Uterus (tissue), 4 donors: Measurements from ENCODE around the gene TRABD. TPM values are rescaled to one million over a fixed set of nuclear protein-coding genes. Genes with fewer than 3 reads are reported as not detected.

Source experiments
- DNase-seq, 2 donors: peaks; one replicate each; pipeline ENCODE4 v3.0.0-alpha.2; 2019 to 2020
- H3K27ac ChIP-seq, 2 donors: fragments of 200-600 bp; sonication (generic); 1 replicate in 1 of 2; 2 replicates in 1 of 2; pipeline ENCODE4 v1.5.1; 2016 to 2018
- H3K27me3 ChIP-seq, 2 donors: fragments of 200-600 bp; sonication (generic); one replicate each; pipeline ENCODE4 v1.5.1; 2018 to 2019; ENCODE audit warnings: control low read depth in 1 of 2
- H3K36me3 ChIP-seq, 2 donors: fragments of 200-600 bp; sonication (generic); one replicate each; pipeline ENCODE4 v1.5.1; 2019; ENCODE audit warnings: control low read depth in 1 of 2
- H3K4me1 ChIP-seq, 2 donors: fragments of 200-600 bp; sonication (generic); one replicate each; pipeline ENCODE4 v1.5.1; 2018 to 2019; ENCODE audit warnings: control low read depth in 1 of 2
- H3K4me3 ChIP-seq, 2 donors: fragments of 200-600 bp; sonication (generic); 1 replicate in 1 of 2; 2 replicates in 1 of 2; pipeline ENCODE4 v1.5.1; 2018 to 2019; ENCODE audit warnings: mild to moderate bottlenecking in 1 of 2
- H3K9me3 ChIP-seq, 2 donors: fragments of 200-600 bp; sonication (generic); one replicate each; pipeline ENCODE4 v1.5.1; 2019; ENCODE audit warnings: control low read depth in 1 of 2
- CTCF ChIP-seq, 4 experiments: fragments of 200-600 bp in 2 of 4; fragments of 450-650 bp in 2 of 4; sonication (generic) in 2 of 4; IDR thresholded peaks; one replicate each; pipeline ENCODE4 v1.5.1; 2016 to 2019; ENCODE audit warnings: antibody characterized with exemption in 4 of 4, mild to moderate bottlenecking in 2 of 4, moderate library complexity in 1 of 4
- POLR2A ChIP-seq, 2 donors: fragments of 450-650 bp; IDR thresholded peaks; one replicate each; pipeline ENCODE4 v1.6.1; 2016; ENCODE audit warnings: antibody characterized with exemption in 2 of 2, mild to moderate bottlenecking in 1 of 2, moderate library complexity in 1 of 2
- intact Hi-C: fragments of 100-400 bp; cut with DNase I; formaldehyde crosslinking; loops from one replicate; pipeline ENCODE4 v1.15.1; 2023; ENCODE audit warnings: low total_unique reads
- total RNA-seq, 4 donors: library from RNA; depleted of rRNA in 3 of 4; stranded (reverse); fragments of >200 nt in 3 of 4; gene quantifications; one replicate each; pipeline versions ENCODE4 v1.1.0 to v1.2.4, GENCODE V29; 2014 to 2023
- donor health status: DM: yes; HTN: yes; CAD: no.

The TRABD gene
- total RNA-seq, 4 donors from 2014 or later = 9.5 to 37.3 (median 15.0) TPM

DNA sequence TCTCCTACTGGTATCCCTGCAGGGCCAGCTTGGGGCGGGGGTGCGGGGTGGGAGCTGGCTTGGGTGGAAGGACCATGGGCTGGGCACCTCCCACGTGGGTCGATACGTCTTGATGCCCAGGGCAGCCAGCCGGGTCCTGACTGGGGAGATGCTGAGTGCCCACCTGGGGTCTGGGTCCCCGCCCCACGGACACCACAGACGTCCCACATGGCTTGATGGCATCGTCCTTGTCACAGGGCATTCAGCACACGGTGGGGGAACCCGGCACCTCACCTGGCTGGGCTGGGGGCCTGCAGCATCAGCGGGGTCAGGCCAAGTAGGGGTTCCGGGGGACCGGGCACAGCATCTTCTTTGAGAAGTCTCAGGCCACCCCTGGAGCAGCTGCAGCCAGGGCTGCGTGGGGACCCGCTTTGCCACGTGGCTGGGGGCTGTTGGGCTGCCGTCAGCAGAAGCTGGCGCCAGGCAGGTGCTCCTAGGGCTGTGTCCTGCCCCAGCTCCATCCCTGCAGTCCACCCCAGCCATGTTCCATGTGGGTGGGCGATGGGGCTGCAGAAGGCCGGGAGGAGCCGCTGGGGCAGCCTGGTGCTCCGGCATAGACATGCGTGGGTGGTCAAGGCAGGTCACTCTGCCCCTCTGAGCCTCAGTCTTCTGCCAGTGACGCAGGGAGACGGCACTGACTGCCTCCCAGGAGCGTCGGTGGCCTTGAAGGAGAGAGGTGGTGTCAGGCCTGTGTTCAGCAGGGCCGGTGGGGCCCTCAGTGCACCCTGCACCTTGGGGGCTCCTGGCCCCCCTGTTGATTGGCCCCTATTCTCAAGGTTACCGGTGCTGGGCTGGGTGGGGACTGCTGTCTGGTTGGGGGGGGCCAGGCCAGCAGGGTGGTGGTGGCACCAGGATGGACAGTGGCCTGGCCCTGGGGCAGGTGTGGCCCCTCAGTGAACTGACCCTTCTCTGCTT is 23.5 kb downstream of the TRABD start:
- Histone ChIP-seq H3K9me3 (no peaks in the 10 kb centered on the region), H3K36me3 (no peaks in the 10 kb centered on the region), H3K4me3 (no peak overlapping the region), H3K27me3 (no peaks in the 10 kb centered on the region), H3K27ac (peak overlapping the region in 1 of 2 donors; percentile 29), H3K4me1 (peaks cover 0 to 9% of the 10 kb centered on the region in 2 donors)
- TF ChIP-seq POLR2A (IDR thresholded peaks at IDR 0.05) (no peak), CTCF (IDR thresholded peaks at IDR 0.05) (no peak)
- intact Hi-C loops = loop anchor here (10.0 kb wide), 1 partner anchor 284 kb away; no protein-coding TSS in a partner anchor
- DNase-seq = peak in 1 of 2 donors; percentile 20

DNA sequence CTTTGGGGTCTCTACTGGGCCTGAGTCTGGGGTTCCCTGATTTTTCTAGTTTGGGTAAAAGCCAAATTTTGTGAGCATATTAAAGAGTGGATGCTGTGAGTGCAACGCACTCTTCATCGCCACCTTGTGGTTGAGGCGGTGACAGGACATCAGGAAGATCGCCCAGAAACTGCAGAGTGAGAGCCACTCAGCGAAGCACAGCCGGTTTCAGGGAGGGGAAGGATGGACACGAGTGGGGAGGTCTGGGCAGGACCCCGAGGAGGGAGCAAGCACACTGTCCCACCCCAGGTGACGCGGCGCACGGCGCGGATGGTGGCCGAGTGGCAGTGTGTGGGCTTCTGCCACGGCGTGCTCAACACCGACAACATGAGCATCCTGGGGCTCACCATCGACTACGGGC is 24.2 kb downstream of the TRABD start:
- TF ChIP-seq CTCF (IDR thresholded peaks at IDR 0.05) (peak; percentile 74 to 81 (median 76)), POLR2A (IDR thresholded peaks at IDR 0.05) (no peak)
- H3K4me1 ChIP-seq = peaks cover 0 to 9% of the 10 kb centered on the region in 2 donors
- no peaks in the 10 kb centered on the region for H3K36me3 ChIP-seq
- peak; percentile 65 to 73 for DNase-seq
- H3K9me3 ChIP-seq = no peaks in the 10 kb centered on the region
- no peaks in the 10 kb centered on the region for H3K27me3 ChIP-seq
- peak overlapping the region in 1 of 2 donors; percentile 29 for H3K27ac ChIP-seq
- intact Hi-C loops = loop anchor here (10.0 kb wide), 1 partner anchor 285 kb away; no protein-coding TSS in a partner anchor
- no peak overlapping the region for H3K4me3 ChIP-seq

GRCh38 chr22:50210378-50211139 is 24.8 kb downstream of the TRABD start:
- no peak for DNase-seq
- Histone ChIP-seq H3K4me1 (peaks cover 0 to 9% of the 10 kb centered on the region in 2 donors), H3K4me3 (no peak overlapping the region), H3K27ac (no peak overlapping the region), H3K27me3 (no peaks in the 10 kb centered on the region), H3K36me3 (no peaks in the 10 kb centered on the region), H3K9me3 (no peaks in the 10 kb centered on the region)
- intact Hi-C loops = no loop called here
- TF ChIP-seq CTCF (IDR thresholded peaks at IDR 0.05) (no peak), POLR2A (IDR thresholded peaks at IDR 0.05) (no peak)

DNA sequence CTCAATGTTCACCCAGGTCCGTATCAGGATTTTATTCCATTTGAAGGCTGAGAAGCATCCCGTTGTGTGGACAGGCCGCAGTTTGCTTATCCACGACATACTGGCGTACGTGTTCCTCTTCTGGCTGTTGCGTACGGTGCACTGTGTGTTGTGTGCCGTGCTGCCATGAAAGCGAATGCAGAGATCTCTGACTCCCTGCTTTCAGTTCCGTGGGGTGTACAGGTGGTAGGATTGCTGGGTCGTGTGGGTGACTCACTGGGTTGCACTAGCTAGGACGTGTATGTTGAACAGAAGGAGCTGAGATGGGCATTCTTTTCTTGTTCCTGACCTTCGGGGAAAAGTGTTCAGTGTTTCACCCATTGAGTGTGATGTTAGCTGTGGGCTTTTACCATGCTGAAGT is 25.4 kb downstream of the TRABD start:
- H3K4me1 ChIP-seq = peaks cover 0 to 9% of the 10 kb centered on the region in 2 donors
- H3K27ac ChIP-seq = no peak overlapping the region
- H3K36me3 ChIP-seq = no peaks in the 10 kb centered on the region
- H3K4me3 ChIP-seq = no peak overlapping the region
- intact Hi-C loops = no loop called here
- DNase-seq = no peak
- TF ChIP-seq POLR2A (IDR thresholded peaks at IDR 0.05) (no peak), CTCF (IDR thresholded peaks at IDR 0.05) (no peak)
- H3K27me3 ChIP-seq = no peaks in the 10 kb centered on the region
- H3K9me3 ChIP-seq = no peaks in the 10 kb centered on the region
